ENCODE measurements around the gene ADARB1.

The ADARB1 gene

GRCh38 chr21:45069711-45070110 lies 4.7 kb upstream of the ADARB1 start:
- POLR2A ChIA-PET = no interaction called here
- TF ChIP-seq GFI1B (tag by site-specific recombination; IDR thresholded peaks at IDR 0.05) (no peak), ZNF16 (tag by site-specific recombination; IDR thresholded peaks at IDR 0.05; ENCODE audit: low read depth) (no peak), ZSCAN18 (tag by site-specific recombination; IDR thresholded peaks at IDR 0.05) (no peak), ZNF114 (tag by site-specific recombination; IDR thresholded peaks at IDR 0.05) (no peak), ZNF366 (tag by site-specific recombination; conservative IDR thresholded peaks at IDR 0.05) (no peak), SP7 (tag by site-specific recombination; IDR thresholded peaks at IDR 0.05) (no peak), HOXD13 (CRISPR knock-in tag; IDR thresholded peaks at IDR 0.05; ENCODE audit: borderline replicate concordance) (no peak), ZNF610 (tag by site-specific recombination; IDR thresholded peaks at IDR 0.05; ENCODE audit: borderline replicate concordance) (no peak), ZNF24 (tag by site-specific recombination; IDR thresholded peaks at IDR 0.05) (no peak), OVOL3 (tag by site-specific recombination; IDR thresholded peaks at IDR 0.05) (no peak), MYNN (tag by site-specific recombination; IDR thresholded peaks at IDR 0.05; ENCODE audit: borderline replicate concordance) (no peak), ZNF132 (tag by site-specific recombination; IDR thresholded peaks at IDR 0.05; ENCODE audit: borderline replicate concordance) (no peak), ZNF707 (tag by site-specific recombination; IDR thresholded peaks at IDR 0.05) (no peak), MZF1 (tag by site-specific recombination; IDR thresholded peaks at IDR 0.05; ENCODE audit: borderline replicate concordance) (no peak), ZNF555 (tag by site-specific recombination; conservative IDR thresholded peaks at IDR 0.05) (no peak), ZNF548 (tag by site-specific recombination; IDR thresholded peaks at IDR 0.05) (no peak), ZNF76 (tag by site-specific recombination; IDR thresholded peaks at IDR 0.05; ENCODE audit: borderline replicate concordance, low read depth) (no peak), KLF10 (tag by site-specific recombination; IDR thresholded peaks at IDR 0.05) (no peak), ZNF112 (tag by site-specific recombination; IDR thresholded peaks at IDR 0.05) (no peak)
- CTCF ChIA-PET = interaction anchor here (6.2 kb wide), 1 partner anchor 69 kb away, joined by 35 read pairs; no protein-coding TSS in a partner anchor
- Histone ChIP-seq H3K27ac (ENCODE audit: extremely low read depth, low read depth, low read length) (no peak overlapping the region), H3K4me1 (ENCODE audit: control insufficient read depth, insufficient read depth, low read length) (peaks cover 3% of the 10 kb centered on the region; the same call in 1 of the 2 replicates), H3K9me3 (ENCODE audit: control insufficient read depth, insufficient read depth, low read depth, low read length) (no peaks in the 10 kb centered on the region), H3K4me3 (ENCODE audit: low read depth, low read length) (no peak overlapping the region), H3K36me3 (ENCODE audit: control insufficient read depth in 2 of 2, insufficient read depth in 1 of 2, low read length in 2 of 2) (no peaks in the 10 kb centered on the region)

- no peak overlapping the region for H3K27ac ChIP-seq (ENCODE audit: extremely low read depth, low read depth, low read length)
- no peaks in the 10 kb centered on the region for H3K9me3 ChIP-seq (ENCODE audit: control insufficient read depth, insufficient read depth, low read depth, low read length)
- POLR2A ChIA-PET = no interaction called here
- no peaks in the 10 kb centered on the region for H3K36me3 ChIP-seq (ENCODE audit: control insufficient read depth in 2 of 2, insufficient read depth in 1 of 2, low read length in 2 of 2)
- CTCF ChIA-PET = interaction anchor here (1.2 to 6.2 kb wide), 2 partner anchors 67 to 121 kb away, joined by 3 to 35 read pairs; no protein-coding TSS in a partner anchor
- H3K4me1 ChIP-seq (ENCODE audit: control insufficient read depth, insufficient read depth, low read length) = peaks cover 3% of the 10 kb centered on the region; the same call in 1 of the 2 replicates
- TF ChIP-seq ZIC2 (tag by site-specific recombination; IDR thresholded peaks at IDR 0.05) = peak; percentile 87
- TF ChIP-seq IKZF3 (tag by site-specific recombination; IDR thresholded peaks at IDR 0.05) = no peak
- no peak overlapping the region for H3K4me3 ChIP-seq (ENCODE audit: low read depth, low read length)
Measured at GRCh38 chr21:45071078-45071873, 3.1 kb upstream of the ADARB1 start.
